HS-5 (cell line): ENCODE measurements around the gene DNAJC21.

Source experiments
- DNase-seq: peaks from one replicate; pipeline ENCODE4 v3.0.0-alpha.2; 2012; ENCODE audit warnings: low read depth

DNAJC21 gene

DNA sequence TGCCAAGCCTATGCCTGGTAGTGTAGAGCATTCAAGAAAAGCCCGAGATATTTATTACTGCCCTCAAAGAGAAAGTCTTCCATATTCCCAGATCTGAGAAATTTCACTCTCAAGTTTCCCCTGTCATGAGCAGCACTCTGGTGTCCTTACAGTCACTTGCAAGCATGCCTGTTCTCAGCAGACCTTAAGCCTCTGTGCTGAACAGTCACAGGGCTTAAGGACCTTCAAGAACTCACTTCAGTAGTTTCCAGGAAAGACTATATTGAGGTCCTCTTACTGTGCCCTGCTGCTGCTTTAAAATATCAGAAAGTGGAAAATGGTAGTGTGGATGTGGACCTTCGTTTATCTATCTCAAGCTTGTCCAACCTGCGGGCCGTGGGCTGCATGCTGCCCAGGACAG is 53.5 kb downstream of the DNAJC21 start:
- DNase-seq = no peak

DNA sequence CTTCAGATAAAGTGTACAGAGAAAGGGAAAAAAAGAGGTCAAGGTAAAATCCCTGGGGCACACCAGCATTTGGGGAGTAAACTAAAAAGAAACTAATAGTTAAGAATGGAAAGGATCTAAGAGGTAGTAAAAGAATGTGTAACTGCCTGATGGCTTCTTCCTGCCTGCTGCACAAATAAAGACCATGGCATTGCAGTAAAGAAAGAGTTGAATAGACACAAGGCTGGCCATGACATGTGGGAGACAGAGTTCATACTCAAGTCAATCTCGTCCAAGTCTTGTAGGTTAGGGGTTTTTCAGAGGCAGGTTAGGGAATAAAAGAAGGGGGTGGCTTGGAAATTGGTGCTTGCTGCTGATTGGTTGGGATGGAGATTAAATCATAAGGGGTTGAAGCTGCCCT is 57.6 kb downstream of the DNAJC21 start:
- DNase-seq = no peak

DNA sequence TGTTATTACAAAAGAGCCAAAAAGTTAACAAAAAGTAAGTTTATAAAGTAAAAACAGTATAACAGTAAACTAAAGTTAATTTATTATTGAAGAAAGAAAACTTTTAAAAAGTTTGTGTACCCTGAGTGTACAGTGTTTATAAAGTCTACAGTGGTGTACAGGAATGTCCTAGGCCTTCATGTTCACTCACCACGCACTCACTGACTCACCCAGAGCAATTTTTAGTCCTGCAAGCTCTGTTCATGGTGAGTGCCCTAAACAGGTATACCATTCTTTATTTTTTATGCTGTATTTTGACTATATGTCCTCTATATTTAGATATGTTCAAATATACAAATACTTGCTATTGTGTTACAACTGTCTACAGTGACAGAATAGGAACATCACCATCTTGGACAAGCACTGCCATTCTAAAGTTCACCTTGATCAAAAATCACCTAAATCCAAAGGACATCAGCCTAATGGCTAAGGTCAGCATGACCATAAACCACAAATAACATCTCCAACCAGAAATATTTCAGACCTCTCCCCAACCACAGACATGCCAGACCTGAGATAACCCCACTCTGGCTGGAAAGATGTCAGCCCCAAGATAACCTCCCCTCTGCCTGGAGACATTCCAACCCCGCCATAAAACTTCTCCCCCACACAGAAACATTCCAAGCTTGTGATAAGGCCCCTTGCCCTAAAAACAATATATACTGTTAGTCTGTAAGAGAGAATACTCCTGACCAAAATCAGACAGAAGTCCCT is 62.3 kb downstream of the DNAJC21 start:
- no peak for DNase-seq

DNA sequence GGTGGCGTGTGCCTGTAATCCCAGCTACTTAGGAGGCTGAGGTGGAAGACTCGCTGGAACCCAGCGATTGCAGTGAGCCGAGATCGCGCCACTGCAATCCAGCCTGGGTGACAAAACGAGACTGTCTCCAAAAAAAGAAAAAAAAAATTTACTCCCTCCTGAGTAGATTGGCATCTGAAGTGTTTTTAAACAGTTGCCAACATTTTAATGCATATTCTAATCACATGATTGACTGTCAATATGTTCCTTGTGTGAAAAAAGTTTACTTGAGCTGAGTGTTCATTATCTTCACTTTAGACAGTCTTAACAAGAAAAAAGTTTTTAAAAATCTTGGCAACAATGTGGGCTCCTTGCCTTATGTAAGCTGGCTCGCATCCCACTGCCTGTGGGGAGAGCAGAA is 64.6 kb downstream of the DNAJC21 start:
- DNase-seq = no peak

DNA sequence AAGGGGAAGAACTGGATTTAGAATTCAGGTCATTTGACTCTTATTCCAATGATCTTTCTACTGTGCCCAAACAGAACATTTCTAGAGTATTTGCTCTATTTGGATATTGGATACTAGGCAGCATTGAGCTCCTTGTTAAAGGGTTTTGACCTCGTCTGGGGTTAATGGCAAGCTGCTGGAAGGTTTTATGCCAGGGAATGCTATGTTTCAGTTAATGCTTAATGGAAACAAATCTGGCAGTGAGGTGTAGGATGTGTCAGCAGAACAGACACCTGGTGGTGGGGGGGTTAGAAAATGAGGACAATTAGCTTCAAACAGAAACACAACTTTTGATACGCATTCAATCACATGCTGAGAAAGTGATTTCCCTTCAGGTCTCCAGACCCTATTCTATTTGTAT is 66.9 kb downstream of the DNAJC21 start:
- no peak for DNase-seq

DNA sequence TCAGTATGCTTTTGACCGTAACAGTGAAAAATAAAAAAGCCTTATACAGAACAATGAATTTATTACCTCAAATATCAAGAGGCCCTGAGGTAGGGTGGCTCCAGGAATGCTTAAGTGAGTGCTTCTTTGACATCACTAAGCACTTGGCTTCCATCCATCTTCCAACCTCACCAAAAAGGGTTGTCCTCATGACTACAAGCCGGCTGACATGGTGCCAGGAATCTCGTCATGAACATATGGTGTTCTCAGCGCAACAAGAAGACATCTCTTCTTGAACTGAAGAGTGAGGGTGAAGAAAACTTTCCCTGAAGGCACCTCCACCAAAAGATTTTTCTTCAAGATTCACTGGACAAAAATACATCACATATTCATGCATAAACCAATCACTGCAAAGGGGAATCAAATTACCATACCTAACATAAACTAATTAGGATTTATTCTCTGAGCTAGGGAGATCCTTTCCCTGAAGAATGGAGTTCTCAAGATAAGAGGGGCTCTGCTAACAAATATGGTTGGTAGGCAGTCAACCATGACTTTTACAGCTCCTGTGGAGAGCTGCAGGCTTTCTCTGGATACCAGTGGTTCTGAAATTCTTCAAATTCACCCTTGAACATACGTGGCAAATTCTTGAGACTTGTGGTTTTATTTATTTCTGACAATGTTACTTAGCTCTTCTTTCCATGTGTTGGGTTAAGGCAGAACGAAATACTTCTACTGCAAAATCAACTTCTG is 68.9 kb downstream of the DNAJC21 start:
- no peak for DNase-seq

DNA sequence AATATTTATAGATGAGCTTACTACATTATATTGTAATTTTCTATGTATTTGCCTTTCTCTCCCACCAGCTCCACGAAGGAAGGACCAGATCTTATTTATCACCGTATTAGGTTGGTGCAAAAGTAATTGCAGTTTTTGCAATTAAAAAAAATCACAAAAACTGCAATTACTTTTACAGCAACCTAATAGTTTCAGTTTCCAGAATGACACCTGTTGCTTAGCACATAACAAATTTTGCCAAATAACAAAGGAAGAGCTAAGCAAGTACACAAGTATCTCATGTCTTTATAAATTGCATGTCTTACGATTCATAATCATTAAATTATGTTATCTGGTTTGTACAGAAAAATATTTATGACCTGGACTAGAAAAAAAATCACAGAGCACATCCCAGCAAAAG is 72.5 kb downstream of the DNAJC21 start:
- DNase-seq = no peak

DNA sequence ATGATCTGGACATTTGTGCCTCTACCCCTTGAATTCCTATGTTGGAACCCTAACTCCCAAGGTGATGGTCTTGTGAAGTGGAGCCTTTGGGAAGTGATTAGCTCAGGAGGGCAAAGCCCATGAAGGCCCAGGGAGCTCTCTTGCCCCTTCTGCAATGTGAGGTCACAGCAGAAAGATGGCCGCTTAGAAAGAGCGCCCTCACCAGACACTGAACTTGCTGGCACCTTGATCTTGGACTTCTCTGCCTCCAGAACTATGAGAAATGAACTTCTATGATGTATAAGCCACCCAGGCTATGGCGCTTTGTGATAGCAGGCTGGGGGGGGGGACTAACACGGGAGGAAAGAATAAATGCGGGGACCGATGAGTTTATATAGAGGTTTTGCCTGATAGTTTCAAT is 73.1 kb downstream of the DNAJC21 start:
- no peak for DNase-seq

DNA sequence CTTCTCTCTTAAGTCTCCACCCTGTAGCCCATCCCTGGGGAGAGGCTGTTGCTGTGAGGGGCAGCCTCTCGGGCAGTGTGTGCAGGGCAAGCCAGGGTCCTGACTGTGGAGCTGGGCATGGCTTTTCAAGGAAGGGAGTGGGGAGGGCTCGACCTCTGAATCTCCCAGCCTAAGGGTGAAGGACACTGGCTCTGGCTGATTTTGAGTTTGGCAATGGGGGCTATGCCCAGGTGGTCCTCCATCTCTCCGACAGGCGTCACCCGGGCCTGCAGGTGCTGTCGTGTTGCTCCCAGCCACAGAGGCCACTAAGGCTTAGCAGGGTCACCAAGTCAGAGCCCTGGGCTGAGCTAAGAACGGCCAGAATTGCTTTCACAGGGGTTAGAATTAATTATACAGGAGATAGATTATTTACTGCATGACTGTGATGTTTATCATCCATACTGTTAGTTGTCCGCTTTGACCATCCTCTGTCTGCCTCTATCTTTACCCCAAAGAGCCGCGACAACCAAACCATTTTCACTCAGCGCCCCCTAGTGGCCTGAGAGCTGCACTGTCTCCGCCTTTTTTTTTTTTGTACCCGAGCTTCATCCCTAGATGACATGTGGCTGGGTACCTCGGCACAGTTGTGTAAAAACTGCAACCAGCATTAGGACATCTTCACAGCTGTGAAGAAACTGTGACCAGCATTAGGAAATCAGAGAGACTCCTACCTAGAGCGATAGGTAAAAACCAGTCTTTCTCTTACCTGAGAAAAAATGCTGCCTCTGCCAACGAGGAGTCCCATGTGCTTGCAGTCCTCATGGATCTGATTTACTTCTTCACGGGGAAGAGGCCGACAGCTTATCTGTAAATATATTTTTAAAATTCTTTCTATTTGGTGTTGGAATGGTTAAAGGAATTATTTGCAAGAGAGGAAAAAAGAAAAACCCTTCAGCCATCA is 73.9 kb downstream of the DNAJC21 start:
- DNase-seq = no peak

DNA sequence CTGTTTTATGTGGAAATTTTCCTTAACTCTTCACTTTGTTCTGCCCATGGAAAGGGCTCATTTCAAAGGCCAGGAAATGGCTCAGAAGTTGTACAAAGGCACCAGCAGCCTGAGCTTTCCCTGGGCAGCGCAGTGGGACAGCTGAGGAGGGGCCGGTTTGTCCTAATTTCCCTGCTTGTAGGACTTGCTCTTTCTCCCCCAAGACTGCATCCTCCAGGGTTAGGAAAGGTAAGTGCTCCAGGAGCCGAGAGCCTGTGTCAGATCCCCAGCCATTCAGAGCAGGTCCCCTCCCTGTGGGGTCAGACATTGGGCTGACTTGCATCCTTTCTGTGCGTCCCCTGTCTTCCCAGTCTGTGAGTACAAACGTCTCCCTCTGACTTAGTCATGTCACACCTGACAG is 74.8 kb downstream of the DNAJC21 start:
- no peak for DNase-seq

DNA sequence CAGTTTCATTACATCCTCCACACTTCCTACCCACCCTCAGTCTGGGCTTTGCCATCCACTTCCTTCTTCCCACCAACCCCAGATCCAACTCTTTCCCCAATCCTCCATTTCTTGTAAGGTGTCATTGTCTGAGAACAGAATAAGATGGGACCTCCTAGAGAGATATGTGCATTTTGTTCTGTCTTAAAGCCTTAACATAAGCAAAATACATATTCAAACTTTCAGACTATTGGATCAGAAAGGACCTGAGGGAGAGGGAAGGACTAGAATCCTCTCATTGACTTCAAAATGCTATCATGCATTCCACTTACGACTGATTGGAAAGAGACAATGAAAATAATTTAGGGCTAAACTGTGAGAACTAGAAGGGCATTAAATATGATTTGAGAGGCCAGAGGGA is 75.4 kb downstream of the DNAJC21 start:
- no peak for DNase-seq
